Measurements from ENCODE around the gene DOCK2. TPM values are rescaled to one million over a fixed set of nuclear protein-coding genes. Genes with fewer than 3 reads are reported as not detected.

The DOCK2 gene
- total RNA-seq, 1 donor = 6.2 TPM

- Histone ChIP-seq H3K27ac (ENCODE audit: low read depth, low read length) (no peak overlapping the region), H3K4me3 (ENCODE audit: insufficient read depth, low read length) (no peak overlapping the region), H3K9me3 (ENCODE audit: low read depth, low read length) (no peaks in the 10 kb centered on the region), H3K27me3 (ENCODE audit: insufficient read depth, low read length) (no peaks in the 10 kb centered on the region), H3K4me2 (ENCODE audit: insufficient read depth, low read length) (no peak overlapping the region), H4K20me1 (ENCODE audit: insufficient read depth, low read length) (no peaks in the 10 kb centered on the region), H3K4me1 (ENCODE audit: insufficient read depth, low read length) (peaks cover 2% of the 10 kb centered on the region), H2AFZ (ENCODE audit: low read length) (no peak overlapping the region), H3K36me3 (ENCODE audit: insufficient read depth, low read length) (no peaks in the 10 kb centered on the region), H3K79me2 (ENCODE audit: insufficient read depth, low read length) (no peaks in the 10 kb centered on the region)
- DNase-seq (ENCODE audit: insufficient read length, low spot score, missing footprints) = no peak
- no peak for TF ChIP-seq CTCF (IDR thresholded peaks at IDR 0.05; ENCODE audit: extremely low read depth, low read depth, low read length)
These were observed 175.7 kb downstream of the DOCK2 start for GRCh38 chr5:169812786-169813185.

DNA sequence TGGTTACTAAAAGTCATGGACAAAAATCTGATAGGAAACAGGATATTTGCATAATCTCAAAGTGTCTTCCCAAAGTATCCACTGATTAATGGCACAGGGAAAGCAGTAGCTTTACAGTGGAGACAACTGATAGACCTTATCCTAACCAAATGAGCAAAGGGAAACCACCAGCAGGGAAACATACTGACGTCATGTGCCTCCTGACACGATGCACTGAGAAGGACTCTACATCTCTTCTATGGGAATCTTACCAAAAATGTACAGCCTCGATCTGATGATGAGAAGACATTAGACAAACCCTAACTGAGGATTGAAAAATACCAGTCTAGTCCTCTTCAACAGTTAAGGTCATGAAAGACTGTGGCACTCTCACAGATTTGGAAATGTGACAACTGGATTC is 177.0 kb downstream of the DOCK2 start:
- no peak for TF ChIP-seq CTCF (IDR thresholded peaks at IDR 0.05; ENCODE audit: extremely low read depth, low read depth, low read length)
- H3K27ac ChIP-seq (ENCODE audit: low read depth, low read length) = no peak overlapping the region
- no peaks in the 10 kb centered on the region for H3K9me3 ChIP-seq (ENCODE audit: low read depth, low read length)
- H4K20me1 ChIP-seq (ENCODE audit: insufficient read depth, low read length) = no peaks in the 10 kb centered on the region
- H3K4me3 ChIP-seq (ENCODE audit: insufficient read depth, low read length) = no peak overlapping the region
- no peak overlapping the region for H2AFZ ChIP-seq (ENCODE audit: low read length)
- no peaks in the 10 kb centered on the region for H3K27me3 ChIP-seq (ENCODE audit: insufficient read depth, low read length)
- no peak for DNase-seq (ENCODE audit: insufficient read length, low spot score, missing footprints)
- H3K79me2 ChIP-seq (ENCODE audit: insufficient read depth, low read length) = no peaks in the 10 kb centered on the region
- no peaks in the 10 kb centered on the region for H3K36me3 ChIP-seq (ENCODE audit: insufficient read depth, low read length)
- H3K4me2 ChIP-seq (ENCODE audit: insufficient read depth, low read length) = no peak overlapping the region
- H3K4me1 ChIP-seq (ENCODE audit: insufficient read depth, low read length) = peaks cover 2% of the 10 kb centered on the region

- Histone ChIP-seq H3K79me2 (ENCODE audit: insufficient read depth, low read length) (no peaks in the 10 kb centered on the region), H3K27me3 (ENCODE audit: insufficient read depth, low read length) (no peaks in the 10 kb centered on the region), H3K27ac (ENCODE audit: low read depth, low read length) (no peak overlapping the region), H3K9me3 (ENCODE audit: low read depth, low read length) (no peaks in the 10 kb centered on the region), H3K4me1 (ENCODE audit: insufficient read depth, low read length) (peaks cover 2% of the 10 kb centered on the region), H3K4me3 (ENCODE audit: insufficient read depth, low read length) (no peak overlapping the region), H4K20me1 (ENCODE audit: insufficient read depth, low read length) (no peaks in the 10 kb centered on the region), H3K4me2 (ENCODE audit: insufficient read depth, low read length) (no peak overlapping the region), H3K36me3 (ENCODE audit: insufficient read depth, low read length) (no peaks in the 10 kb centered on the region), H2AFZ (ENCODE audit: low read length) (no peak overlapping the region)
- no peak for TF ChIP-seq CTCF (IDR thresholded peaks at IDR 0.05; ENCODE audit: extremely low read depth, low read depth, low read length)
- DNase-seq (ENCODE audit: insufficient read length, low spot score, missing footprints) = no peak
These were observed 177.4 kb downstream of the DOCK2 start for GRCh38 chr5:169814522-169814921.

- Histone ChIP-seq H3K4me1 (ENCODE audit: insufficient read depth, low read length) (peaks cover 2% of the 10 kb centered on the region), H3K27ac (ENCODE audit: low read depth, low read length) (no peak overlapping the region), H2AFZ (ENCODE audit: low read length) (no peak overlapping the region), H4K20me1 (ENCODE audit: insufficient read depth, low read length) (no peaks in the 10 kb centered on the region), H3K9me3 (ENCODE audit: low read depth, low read length) (no peaks in the 10 kb centered on the region), H3K36me3 (ENCODE audit: insufficient read depth, low read length) (no peaks in the 10 kb centered on the region), H3K4me3 (ENCODE audit: insufficient read depth, low read length) (no peak overlapping the region), H3K4me2 (ENCODE audit: insufficient read depth, low read length) (no peak overlapping the region), H3K79me2 (ENCODE audit: insufficient read depth, low read length) (no peaks in the 10 kb centered on the region), H3K27me3 (ENCODE audit: insufficient read depth, low read length) (no peaks in the 10 kb centered on the region)
- DNase-seq (ENCODE audit: insufficient read length, low spot score, missing footprints) = no peak
- no peak for TF ChIP-seq CTCF (IDR thresholded peaks at IDR 0.05; ENCODE audit: extremely low read depth, low read depth, low read length)
These were observed 180.0 kb downstream of the DOCK2 start for GRCh38 chr5:169817031-169817430.
